HG02798 (cell line): ENCODE data around the gene RXFP1.
A peak's percentile ranks its signal among the peaks of the same experiment; 100 is the strongest.

Source experiments
- ATAC-seq: cut with Tn5 transposase; IDR thresholded peaks from one replicate; pipeline ENCODE4 v1.9.1; 2021; ENCODE audit warnings: mild to moderate bottlenecking; ENCODE audit not compliant: unreplicated experiment, poor library complexity

The RXFP1 gene

GRCh38 chr4:158667651-158668198 lies 146.0 kb downstream of the RXFP1 start:
- no peak for ATAC-seq

- no peak for ATAC-seq
These were observed 147.6 kb downstream of the RXFP1 start for GRCh38 chr4:158669310-158669709.

- ATAC-seq, result peak; percentile 22
These were observed 149.4 kb downstream of the RXFP1 start for GRCh38 chr4:158670975-158671664.

- ATAC-seq, result no peak
These were observed 149.9 kb downstream of the RXFP1 start, which contains the start of gene C4orf46 for GRCh38 chr4:158671665-158671914. Gene C4orf46 (minus strand): TSS chr4:158671887. CDS start chr4:158671801, 86 bp downstream.

GRCh38 chr4:158671915-158672806 lies 150.5 kb downstream of the RXFP1 start, which contains the start of gene ETFDH:
Gene ETFDH (plus strand): TSS chr4:158672296. CDS start chr4:158672457, 161 bp downstream.
- peak; percentile 88 for ATAC-seq

- no peak for ATAC-seq
These were observed 152.0 kb downstream of the RXFP1 start for GRCh38 chr4:158673633-158674032.

GRCh38 chr4:158676076-158676475 lies 154.4 kb downstream of the RXFP1 start:
- ATAC-seq, result no peak

- ATAC-seq, result no peak
These were observed 157.1 kb downstream of the RXFP1 start for GRCh38 chr4:158678767-158679166.

GRCh38 chr4:158681629-158682028 lies 159.9 kb downstream of the RXFP1 start:
- ATAC-seq, result no peak

GRCh38 chr4:158682066-158682465 lies 160.4 kb downstream of the RXFP1 start:
- ATAC-seq, result no peak

GRCh38 chr4:158688813-158689212 lies 167.1 kb downstream of the RXFP1 start:
- no peak for ATAC-seq
